Parathyroid adenoma (tissue), 2 donors: ENCODE measurements around the gene NAT14.

Experiments
- H2AFZ ChIP-seq: fragments of 300-600 bp; sonication (generic); one replicate; pipeline ENCODE4 v1.7.0; 2017; ENCODE audit warnings: antibody characterized with exemption, mild to moderate bottlenecking
- H3K27ac ChIP-seq: fragments of 300-600 bp; sonication (generic); one replicate; pipeline ENCODE4 v1.7.0; 2017
- H3K27me3 ChIP-seq: fragments of 300-600 bp; sonication (generic); one replicate; pipeline ENCODE4 v1.7.0; 2017; ENCODE audit warnings: low read length; ENCODE audit not compliant: control insufficient read depth, insufficient read depth
- H3K36me3 ChIP-seq: fragments of 300-600 bp; sonication (generic); one replicate; pipeline ENCODE4 v1.7.0; 2017; ENCODE audit warnings: low read length; ENCODE audit not compliant: control insufficient read depth, insufficient read depth
- H3K4me1 ChIP-seq: fragments of 300-600 bp; sonication (generic); one replicate; pipeline ENCODE4 v1.7.0; 2017; ENCODE audit warnings: control low read depth
- H3K4me2 ChIP-seq: fragments of 300-600 bp; sonication (generic); one replicate; pipeline ENCODE4 v1.7.0; 2017; ENCODE audit warnings: low read length
- H3K4me3 ChIP-seq: fragments of 300-600 bp; sonication (generic); one replicate; pipeline ENCODE4 v1.7.0; 2017; ENCODE audit warnings: low read depth, low read length
- H3K79me2 ChIP-seq: fragments of 300-600 bp; sonication (generic); one replicate; pipeline ENCODE4 v1.7.0; 2017; ENCODE audit warnings: control low read depth
- H3K9ac ChIP-seq: fragments of 300-600 bp; sonication (generic); one replicate; pipeline ENCODE4 v1.7.0; 2017; ENCODE audit warnings: mild to moderate bottlenecking
- H3K9me3 ChIP-seq: fragments of 300-600 bp; sonication (generic); one replicate; pipeline ENCODE4 v1.7.0; 2017; ENCODE audit warnings: low read length; ENCODE audit not compliant: control insufficient read depth
- TF ChIP-seq, protein P1 (sequence below): fragments of 300-600 bp; sonication (generic); IDR thresholded peaks from one replicate; pipeline ENCODE4 v1.7.0; 2017; ENCODE audit warnings: antibody characterized with exemption, mild to moderate bottlenecking
- donor health status: primary hyperparathyroidism.

The NAT14 gene

DNA sequence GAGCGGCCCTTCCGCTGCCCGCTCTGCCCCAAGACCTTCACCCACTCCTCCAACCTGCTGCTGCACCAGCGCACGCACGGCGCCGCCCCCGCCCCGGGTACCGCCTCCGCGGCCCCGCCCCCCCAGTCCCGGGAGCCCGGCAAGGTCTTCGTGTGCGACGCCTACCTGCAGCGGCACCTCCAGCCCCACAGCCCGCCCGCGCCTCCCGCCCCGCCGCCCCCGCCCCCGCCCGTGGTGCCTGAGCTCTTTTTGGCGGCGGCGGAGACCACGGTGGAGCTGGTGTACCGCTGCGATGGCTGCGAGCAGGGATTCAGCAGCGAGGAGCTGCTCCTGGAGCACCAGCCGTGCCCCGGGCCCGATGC lies 3.2 kb upstream of the NAT14 start:
- H3K79me2 ChIP-seq: peaks cover 18% of the 10 kb centered on the region
- no peak overlapping the region for H3K4me2 ChIP-seq
- H3K27ac ChIP-seq: no peak overlapping the region
- H3K4me1 ChIP-seq: peaks cover 19% of the 10 kb centered on the region
- no peak overlapping the region for H3K9ac ChIP-seq
- TF ChIP-seq, protein P1, sequence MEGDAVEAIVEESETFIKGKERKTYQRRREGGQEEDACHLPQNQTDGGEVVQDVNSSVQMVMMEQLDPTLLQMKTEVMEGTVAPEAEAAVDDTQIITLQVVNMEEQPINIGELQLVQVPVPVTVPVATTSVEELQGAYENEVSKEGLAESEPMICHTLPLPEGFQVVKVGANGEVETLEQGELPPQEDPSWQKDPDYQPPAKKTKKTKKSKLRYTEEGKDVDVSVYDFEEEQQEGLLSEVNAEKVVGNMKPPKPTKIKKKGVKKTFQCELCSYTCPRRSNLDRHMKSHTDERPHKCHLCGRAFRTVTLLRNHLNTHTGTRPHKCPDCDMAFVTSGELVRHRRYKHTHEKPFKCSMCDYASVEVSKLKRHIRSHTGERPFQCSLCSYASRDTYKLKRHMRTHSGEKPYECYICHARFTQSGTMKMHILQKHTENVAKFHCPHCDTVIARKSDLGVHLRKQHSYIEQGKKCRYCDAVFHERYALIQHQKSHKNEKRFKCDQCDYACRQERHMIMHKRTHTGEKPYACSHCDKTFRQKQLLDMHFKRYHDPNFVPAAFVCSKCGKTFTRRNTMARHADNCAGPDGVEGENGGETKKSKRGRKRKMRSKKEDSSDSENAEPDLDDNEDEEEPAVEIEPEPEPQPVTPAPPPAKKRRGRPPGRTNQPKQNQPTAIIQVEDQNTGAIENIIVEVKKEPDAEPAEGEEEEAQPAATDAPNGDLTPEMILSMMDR: no peak
- no peak overlapping the region for H2AFZ ChIP-seq
- H3K36me3 ChIP-seq: no peaks in the 10 kb centered on the region
- no peaks in the 10 kb centered on the region for H3K9me3 ChIP-seq
- H3K4me3 ChIP-seq: no peak overlapping the region
- H3K27me3 ChIP-seq: no peaks in the 10 kb centered on the region

DNA sequence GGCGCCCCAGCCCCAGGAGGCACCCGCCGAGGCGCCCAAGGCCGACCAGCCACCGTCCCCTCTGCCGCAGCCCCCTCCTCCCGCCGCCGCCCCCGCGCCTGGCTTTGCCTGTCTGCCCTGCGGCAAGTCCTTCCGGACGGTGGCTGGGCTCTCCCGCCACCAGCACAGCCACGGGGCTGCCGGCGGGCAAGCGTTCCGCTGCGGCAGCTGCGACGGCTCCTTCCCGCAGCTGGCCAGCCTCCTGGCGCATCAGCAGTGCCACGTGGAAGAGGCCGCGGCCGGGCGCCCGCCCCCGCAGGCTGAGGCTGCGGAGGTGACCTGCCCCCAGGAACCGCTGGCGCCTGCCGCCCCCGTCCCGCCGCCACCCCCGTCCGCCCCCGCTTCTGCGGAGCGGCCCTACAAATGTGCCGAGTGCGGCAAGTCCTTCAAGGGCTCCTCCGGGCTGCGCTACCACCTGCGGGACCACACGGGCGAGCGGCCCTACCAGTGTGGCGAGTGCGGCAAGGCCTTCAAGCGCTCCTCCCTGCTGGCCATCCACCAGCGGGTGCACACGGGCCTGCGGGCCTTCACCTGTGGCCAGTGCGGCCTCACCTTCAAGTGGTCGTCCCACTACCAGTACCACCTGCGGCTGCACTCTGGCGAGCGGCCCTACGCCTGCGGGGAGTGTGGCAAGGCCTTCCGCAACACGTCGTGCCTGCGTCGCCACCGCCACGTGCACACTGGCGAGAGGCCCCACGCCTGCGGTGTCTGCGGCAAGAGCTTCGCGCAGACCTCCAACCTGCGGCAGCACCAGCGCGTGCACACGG lies 2.6 kb upstream of the NAT14 start:
- Histone ChIP-seq H3K36me3 (no peaks in the 10 kb centered on the region), H3K4me3 (no peak overlapping the region), H3K27ac (no peak overlapping the region), H3K79me2 (peaks cover 13% of the 10 kb centered on the region), H3K9me3 (no peaks in the 10 kb centered on the region), H3K27me3 (no peaks in the 10 kb centered on the region), H2AFZ (no peak overlapping the region), H3K9ac (no peak overlapping the region), H3K4me2 (no peak overlapping the region), H3K4me1 (peaks cover 19% of the 10 kb centered on the region)
- TF ChIP-seq, protein P1: no peak

DNA sequence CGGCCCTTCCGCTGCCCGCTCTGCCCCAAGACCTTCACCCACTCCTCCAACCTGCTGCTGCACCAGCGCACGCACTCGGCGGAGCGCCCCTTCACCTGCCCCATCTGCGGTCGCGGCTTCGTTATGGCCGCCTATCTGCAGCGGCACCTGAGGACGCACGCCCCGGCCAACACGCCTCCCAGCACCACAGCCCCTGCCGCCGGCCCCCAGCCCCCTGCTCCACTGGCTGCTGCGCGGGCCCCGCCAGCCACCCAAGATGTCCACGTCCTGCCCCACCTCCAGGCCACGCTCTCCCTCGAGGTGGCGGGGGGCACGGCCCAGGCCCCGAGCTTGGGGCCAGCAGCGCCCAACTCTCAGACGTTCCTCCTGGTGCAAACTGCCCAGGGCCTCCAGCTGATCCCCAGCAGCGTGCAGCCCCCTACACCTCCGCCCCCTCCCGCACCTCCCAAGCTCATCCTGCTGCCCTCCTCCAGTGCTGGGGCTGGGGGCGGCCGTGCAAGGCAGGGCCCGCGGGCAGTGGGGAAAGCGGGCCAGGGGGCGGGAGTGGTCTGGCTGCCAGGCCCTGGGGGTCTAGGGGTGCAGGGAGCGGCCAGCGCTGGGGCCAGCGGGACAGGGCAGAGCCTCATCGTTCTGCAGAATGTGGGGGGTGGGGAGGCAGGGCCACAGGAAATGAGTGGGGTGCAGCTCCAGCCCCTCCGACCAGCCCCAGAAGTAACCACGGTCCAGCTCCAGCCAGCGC lies 1.9 kb upstream of the NAT14 start:
- Histone ChIP-seq H3K27ac (no peak overlapping the region), H3K4me3 (no peak overlapping the region), H2AFZ (no peak overlapping the region), H3K9me3 (no peaks in the 10 kb centered on the region), H3K4me1 (peaks cover 13% of the 10 kb centered on the region), H3K4me2 (no peak overlapping the region), H3K79me2 (peaks cover 5% of the 10 kb centered on the region), H3K9ac (no peak overlapping the region), H3K36me3 (no peaks in the 10 kb centered on the region), H3K27me3 (no peaks in the 10 kb centered on the region)
- TF ChIP-seq, protein P1: no peak

DNA sequence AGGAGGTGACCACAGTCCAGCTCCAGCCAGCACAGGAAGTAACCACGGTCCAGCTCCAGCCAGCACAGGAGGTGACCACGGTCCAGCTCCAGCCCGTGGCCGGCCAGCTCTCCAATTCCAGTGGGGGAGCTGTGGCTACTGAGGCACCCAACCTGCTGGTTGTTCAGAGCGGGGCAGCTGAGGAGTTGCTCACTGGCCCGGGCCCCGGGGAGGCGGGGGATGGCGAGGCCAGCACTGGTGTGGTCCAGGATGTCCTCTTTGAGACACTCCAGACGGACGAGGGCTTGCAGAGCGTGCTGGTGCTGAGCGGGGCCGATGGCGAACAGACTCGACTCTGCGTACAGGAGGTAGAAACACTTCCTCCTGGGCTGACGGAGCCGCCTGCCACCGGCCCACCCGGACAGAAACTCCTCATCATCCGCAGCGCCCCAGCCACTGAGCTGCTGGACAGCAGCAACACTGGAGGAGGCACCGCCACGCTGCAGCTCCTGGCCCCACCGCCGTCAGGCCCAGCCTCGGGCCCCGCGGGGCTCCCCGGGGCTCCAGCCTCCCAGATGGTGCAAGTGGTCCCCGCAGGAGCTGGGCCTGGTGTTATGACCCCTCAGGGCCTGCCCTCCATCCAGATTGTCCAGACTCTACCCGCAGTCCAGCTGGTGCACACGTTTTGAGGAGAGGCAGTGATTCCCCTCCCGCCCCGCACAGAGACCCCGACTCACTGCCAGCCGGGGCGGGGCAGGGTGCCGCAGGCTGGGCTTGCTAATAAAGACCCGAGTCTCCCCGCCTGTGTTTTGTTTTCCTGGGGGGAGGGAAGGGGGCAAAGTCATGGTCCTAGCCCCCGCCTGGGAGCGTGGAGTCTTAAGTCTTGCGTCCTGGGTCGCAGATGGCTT lies 1.0 kb upstream of the NAT14 start:
- TF ChIP-seq, protein P1: no peak
- H3K27me3 ChIP-seq: no peaks in the 10 kb centered on the region
- no peaks in the 10 kb centered on the region for H3K36me3 ChIP-seq
- no peak overlapping the region for H3K27ac ChIP-seq
- H3K9me3 ChIP-seq: no peaks in the 10 kb centered on the region
- no peak overlapping the region for H3K9ac ChIP-seq
- H2AFZ ChIP-seq: no peak overlapping the region
- peaks cover 4% of the 10 kb centered on the region for H3K79me2 ChIP-seq
- peak overlapping the region; percentile 88 for H3K4me2 ChIP-seq
- peak overlapping the region; percentile 64 for H3K4me3 ChIP-seq
- peaks cover 13% of the 10 kb centered on the region for H3K4me1 ChIP-seq
